Right lung (tissue), 10 donors: ENCODE results near the gene FBXO36. TPM values are rescaled to one million over a fixed set of nuclear protein-coding genes. Genes with fewer than 3 reads are reported as not detected.
"Not testable (repeated sequence)": the region's sequence is repeated elsewhere in the genome, so short reads cannot be mapped to it uniquely, and the experiment has no call there.

Source experiments
- DNase-seq, 2 donors: peaks; one replicate each; pipeline ENCODE4 v3.0.0-alpha.2; 2013
- long read RNA-seq, 8 donors: transcript quantifications; one replicate each; lab custom pipeline, GENCODE V29; 2026
- polyA plus RNA-seq, 5 donors: library from polyadenylated mRNA; unstranded; fragments of 120-200 nt; gene quantifications; one replicate each; pipeline versions ENCODE4 v1.2.1 to v1.2.3, GENCODE V29; 2013; ENCODE audit warnings: inconsistent platforms in 1 of 5, low replicate concordance in 1 of 5; ENCODE audit not compliant: insufficient read length in 5 of 5, insufficient read depth in 1 of 5

FBXO36 gene, protein sequence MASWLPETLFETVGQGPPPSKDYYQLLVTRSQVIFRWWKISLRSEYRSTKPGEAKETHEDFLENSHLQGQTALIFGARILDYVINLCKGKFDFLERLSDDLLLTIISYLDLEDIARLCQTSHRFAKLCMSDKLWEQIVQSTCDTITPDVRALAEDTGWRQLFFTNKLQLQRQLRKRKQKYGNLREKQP
- polyA plus RNA-seq = 1 to 10 TPM; 4.9 to 5.9 (median 5.5) TPM
- long read RNA-seq, donor 1, transcript FBXO36-201 (4 exons, 2,810 nt) = major isoform, 6 of 6 reads
- long read RNA-seq, donor 1, partial matches to known transcripts = 0 of 6 reads
- long read RNA-seq, donor 1, other reads (novel, unspliced or antisense) = 0 of 6 reads
- long read RNA-seq, donor 2, transcript FBXO36-201 (4 exons, 2,810 nt) = major isoform, 7 of 7 reads
- long read RNA-seq, donor 2, partial matches to known transcripts = 0 of 7 reads
- long read RNA-seq, donor 2, other reads (novel, unspliced or antisense) = 0 of 7 reads
- long read RNA-seq, donor 3, partial matches to known transcripts = 0 of 4 reads
- long read RNA-seq, donor 3, other reads (novel, unspliced or antisense) = 0 of 4 reads
- long read RNA-seq, donor 4, transcript FBXO36-201 (4 exons, 2,810 nt) = major isoform, 5 of 5 reads
- long read RNA-seq, donor 4, partial matches to known transcripts = 0 of 5 reads
- long read RNA-seq, donor 4, other reads (novel, unspliced or antisense) = 0 of 5 reads
- long read RNA-seq, donor 5, partial matches to known transcripts = 11 of 15 reads
- long read RNA-seq, donor 5, other reads (novel, unspliced or antisense) = 0 of 15 reads
- long read RNA-seq, donor 6, transcript FBXO36-201 (4 exons, 2,810 nt) = major isoform, 5 of 5 reads
- long read RNA-seq, donor 6, partial matches to known transcripts = 0 of 5 reads
- long read RNA-seq, donor 6, other reads (novel, unspliced or antisense) = 0 of 5 reads
- long read RNA-seq, donor 7, transcript FBXO36-201 (4 exons, 2,810 nt) = major isoform, 5 of 5 reads
- long read RNA-seq, donor 7, partial matches to known transcripts = 0 of 5 reads
- long read RNA-seq, donor 7, other reads (novel, unspliced or antisense) = 0 of 5 reads
- long read RNA-seq, donor 8, partial matches to known transcripts = 0 of 1 reads
- long read RNA-seq, donor 8, other reads (novel, unspliced or antisense) = 0 of 1 reads

DNA sequence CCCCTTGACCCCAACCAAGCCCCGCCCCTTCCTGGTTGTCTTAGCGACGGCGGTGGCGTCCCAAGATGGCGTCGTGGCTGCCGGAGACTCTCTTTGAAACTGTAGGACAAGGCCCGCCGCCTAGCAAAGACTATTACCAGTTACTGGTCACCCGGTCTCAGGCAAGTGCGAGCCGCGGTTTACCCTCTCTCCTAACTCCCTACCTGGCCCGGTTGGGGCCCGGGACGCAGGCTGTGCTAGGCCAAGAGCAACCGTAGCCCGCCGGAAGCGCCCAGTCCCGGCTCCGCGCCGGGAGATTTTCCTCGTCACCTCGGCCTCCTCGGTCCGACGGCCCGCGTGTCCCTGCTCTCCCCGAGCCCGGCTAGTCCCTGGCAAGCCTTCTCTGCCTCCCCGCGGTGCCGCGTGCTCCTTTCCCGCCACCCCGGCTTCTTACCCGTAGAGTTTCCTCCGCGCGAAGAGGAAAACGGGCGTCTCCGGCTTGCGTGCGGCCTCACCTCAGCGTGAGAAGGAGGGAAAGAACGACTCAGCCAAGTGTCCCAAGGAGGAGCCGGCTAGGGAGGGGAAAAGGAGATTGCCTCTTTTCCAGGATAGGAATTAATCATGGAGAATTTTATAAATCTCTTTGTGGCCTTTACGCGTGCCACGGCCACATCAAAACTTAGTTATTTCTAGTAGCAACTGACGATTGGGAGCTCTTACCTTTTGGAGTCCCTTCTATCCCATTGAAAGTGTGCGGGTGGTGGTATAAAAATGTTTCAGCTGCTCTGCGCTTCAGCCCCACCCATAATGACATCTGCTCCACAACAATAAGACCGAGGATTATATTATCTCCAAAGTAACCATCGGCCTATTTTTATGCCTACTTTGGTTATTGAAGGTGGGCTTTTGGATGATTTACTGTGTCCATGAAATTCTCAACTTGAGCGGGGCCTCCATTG lies at the start of gene FBXO36:
Gene FBXO36, plus strand, starts transcription at position 55 of the 938 bp plus-strand sequence. Its CDS starts 11 bp downstream, at position 66.
- DNase-seq = no peak

DNA sequence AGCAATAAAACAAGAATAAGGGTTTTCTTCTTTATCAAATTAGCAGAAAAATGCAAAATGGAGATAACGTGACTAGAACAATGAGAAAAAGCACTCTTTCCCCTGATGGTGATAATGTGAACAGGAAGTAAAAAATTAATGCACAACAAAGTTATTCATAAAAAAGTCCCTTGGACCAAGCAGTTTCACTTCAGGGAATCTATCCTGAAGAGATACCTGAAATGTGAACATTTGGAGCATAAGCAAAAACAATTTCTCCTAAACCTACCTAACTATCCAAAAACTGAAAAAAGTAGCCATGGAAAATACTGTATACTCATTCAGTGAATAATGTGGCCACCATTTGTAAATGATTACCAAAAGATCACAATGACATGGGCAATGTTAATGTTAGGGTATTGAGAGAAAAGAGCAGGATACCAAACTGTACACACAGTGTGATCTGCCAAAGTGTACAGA lies 49.2 kb upstream of the FBXO36 start:
- no peak for DNase-seq

DNA sequence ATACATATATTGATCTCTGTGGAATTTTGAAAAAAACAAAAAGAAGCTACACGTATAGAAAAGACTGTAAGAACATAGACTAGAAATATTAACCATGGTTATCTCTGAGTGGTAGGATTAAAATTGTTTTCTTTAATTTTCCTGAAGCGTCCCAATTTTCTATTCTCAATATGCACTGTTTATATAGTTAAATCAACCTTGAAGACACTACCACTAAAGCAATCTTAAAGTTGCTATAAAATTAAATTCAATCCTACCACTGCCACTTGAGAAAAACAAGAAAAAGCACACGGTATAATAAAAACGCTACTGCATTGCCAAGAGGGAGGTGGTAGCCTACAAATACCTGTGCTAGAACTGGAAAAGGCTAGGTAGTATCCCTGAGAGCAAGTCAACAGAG lies 47.7 kb upstream of the FBXO36 start:
- DNase-seq = no peak

DNA sequence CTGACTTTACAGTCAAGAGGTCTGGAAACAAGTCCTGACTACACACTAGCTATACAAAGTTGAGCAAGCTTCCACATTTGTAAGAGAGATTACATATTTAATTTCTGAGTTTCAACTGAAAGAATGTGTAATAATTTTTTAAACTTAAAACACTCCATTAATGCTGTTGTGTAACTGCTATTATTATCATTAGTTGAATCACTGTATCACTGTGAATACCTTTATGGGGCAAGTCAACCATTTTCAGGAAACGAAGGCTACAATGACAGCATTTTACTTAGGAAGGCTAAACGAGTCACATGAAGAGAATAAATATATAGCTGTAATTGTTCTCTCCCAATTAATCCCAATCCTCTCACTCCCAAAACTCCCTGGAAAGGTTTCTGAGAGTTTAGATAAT lies 46.8 kb upstream of the FBXO36 start:
- DNase-seq = no peak

DNA sequence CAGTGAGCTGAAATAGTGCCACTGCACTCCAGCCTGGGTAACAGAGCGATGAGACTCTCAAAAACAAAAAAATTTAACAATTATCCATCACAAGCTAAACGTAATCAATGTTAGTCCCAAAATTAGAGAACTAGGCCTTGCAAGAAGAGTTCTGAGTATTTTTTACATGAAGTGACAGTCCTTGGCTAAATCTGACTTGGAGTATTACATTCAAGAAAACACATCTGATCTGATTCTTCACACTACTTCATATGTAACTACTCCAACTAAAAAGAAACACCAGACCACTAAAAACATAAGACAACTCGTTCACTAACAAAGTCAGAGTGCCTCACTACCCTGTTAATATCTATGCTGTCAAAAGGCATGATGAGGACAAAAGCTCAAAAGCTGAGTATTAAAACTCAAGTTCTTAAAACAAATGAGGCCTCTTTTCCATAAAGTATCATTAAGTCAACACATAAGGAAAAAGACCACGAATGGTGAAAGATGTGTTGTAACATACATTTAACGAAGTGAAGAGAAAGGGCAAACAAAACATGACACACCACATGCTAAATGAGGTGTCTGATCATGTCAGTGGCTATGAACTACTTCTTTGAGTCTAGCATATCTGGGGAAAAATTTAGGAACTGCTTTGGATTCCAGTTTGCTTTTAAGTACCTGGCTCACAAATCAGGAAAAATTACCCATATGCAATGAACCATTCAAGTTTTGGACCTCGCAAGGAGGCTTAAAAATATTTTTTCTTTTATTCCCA lies 42.9 kb upstream of the FBXO36 start:
- no peak for DNase-seq

DNA sequence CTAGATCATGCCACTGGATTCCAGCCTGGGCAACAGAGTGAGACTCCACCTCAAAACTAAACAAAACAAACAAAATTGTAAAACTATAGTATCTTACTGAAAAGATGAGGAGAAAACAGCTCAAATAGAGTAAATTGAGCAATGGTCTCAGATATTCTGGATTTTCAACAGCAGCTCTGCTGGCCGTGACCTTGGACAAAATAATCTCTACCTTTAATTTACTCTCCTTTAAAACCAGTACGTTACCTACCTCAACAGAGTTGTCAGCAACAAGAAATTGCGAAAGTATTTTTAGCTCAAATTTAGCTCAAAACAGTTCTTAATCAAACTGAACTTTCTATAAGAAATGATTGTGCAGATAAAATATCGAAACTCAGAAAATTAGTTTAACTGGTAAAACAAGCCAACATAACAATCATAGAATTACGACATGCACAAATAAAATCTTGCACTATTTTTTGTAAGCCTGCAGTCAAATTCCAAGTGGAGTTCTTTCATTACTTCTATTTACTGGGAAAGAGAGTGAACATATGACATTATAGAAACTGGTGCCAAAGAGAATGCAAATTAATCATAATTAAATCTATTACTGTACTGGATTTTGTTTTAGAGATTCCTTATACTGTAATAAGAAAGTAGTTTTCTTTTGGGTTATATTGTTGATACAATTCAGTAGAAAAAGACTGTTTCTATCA lies 41.3 kb upstream of the FBXO36 start:
- no peak for DNase-seq

DNA sequence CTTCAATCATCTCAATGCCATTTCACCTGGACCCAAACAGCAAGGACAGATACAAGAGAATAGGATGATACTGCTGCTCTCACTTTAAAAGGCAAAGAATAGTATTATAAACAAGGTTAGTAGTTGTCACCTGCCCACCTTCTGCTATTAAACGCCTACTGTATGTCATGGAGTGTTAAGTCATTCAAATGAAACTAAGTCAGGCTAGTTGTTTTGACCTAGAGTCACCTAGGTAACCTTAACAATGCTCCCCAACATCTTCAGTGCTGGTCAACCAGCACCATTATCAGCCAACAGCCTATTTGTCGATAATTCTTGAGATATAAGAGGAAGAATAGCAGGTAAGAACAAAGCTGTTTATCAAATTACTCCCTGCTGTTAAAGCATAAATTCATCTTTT lies 39.7 kb upstream of the FBXO36 start:
- no peak for DNase-seq

DNA sequence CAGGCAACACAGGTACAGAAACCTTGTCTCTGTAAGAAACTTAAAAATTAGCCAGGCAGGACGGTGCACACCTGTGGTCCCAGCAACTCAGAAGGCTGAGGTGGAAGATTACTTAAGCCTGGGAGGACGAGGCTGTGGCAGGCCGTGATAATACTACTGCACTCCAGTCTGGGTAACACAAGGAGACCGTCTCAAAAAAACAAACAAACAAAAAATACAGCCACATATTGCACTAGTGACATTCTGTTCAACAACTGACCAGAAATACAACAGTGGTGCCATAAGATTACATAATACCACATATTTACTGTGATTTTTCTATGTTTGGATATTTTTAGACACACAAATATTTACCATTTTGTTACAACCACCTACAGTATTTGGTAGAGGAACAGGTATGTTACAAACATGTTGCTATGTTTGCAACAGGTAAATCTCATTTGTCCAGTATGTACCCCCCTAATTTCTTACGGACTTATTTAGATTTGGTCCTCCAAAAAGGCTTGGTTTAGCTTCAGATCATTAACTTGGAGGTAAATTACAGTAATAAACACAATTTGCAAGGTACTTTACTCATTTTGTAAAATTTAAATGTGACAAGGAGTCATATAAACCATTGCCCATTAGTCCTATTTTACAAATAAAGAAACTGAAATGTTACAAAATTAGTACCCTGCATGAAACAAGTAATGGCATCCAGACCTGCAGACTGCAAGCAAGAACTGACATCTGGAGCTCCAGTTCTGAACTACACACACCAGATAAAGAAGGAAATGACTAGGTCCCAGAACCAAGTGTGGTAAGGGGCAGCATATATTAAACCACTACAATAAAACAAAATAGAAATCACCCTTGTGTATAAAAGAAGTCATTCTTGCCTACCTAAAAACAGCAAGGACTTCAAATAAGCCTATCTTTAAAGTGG lies 37.3 kb upstream of the FBXO36 start:
- no peak for DNase-seq

DNA sequence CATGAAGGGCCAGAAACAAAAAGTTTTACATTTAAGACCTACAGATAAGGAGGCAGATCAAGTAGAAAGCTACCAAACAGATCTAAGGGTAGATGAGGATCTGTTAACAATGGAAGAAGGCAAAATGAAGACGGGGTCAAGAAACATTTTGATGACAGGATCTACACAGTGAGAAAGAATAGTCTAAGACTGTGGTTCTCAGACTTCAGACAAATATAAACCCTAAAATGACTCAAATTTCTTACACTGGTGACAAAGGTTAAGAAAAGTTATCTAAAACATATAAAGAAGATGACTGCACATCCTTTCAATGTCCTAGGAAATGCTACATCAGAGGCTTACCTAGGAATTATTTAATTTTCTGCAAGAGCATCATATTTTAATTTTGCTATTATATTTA lies 34.9 kb upstream of the FBXO36 start:
- DNase-seq = no peak

DNA sequence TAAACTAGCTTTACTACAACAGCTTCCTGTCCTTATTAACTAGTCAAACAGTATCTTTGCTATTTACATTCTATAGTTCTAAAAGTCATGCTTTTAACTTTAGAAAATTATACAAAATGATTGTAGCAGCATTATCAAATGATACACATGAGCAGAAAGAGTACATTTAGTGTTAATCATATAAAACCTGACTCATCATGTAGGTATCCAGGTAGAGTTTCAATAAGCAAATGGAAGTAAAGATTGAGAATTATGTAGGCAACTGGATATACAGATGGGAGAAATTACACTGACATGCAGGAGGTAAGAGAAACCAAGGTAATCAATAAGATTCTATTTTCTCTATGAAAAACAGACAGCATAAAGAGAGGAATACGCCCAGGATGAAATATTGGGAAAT lies 34.3 kb upstream of the FBXO36 start:
- no peak for DNase-seq

DNA sequence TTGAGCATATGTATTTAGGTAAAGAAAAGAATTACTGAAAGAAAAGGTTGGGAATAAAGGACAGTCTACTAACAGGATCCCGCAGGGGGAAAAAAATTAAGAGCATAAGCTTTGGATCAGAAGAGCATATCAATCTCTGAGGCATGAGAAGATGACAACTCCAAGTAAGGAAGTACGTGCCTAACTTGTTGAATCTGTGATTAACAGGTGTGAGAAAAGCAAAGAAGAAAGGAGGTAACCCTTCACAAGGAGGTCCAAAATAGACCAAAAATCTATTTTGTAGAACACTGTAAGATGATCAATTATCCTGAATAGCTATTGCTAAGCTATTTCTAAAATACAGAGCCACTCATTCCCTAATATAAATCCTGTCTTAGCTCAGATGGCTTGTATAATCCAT lies 33.3 kb upstream of the FBXO36 start:
- no peak for DNase-seq

DNA sequence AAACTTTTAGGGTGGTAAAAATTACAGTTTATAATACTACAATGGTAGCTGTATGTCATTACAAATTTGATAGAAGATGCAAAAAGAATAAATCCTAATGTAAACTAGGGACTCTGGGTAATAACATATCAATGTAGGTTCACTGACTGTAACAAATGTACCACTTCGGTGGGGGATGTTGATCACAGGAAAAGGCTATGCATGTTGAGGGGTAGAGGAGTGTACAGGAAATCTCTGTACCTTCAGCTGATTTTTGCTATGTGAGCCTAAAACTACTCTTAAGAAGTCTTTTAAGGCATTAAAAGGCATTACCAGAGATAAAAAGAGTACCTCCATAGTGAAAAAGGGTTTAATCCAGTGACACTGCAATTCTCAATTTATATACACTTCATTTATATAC lies 25.4 kb upstream of the FBXO36 start:
- no peak for DNase-seq

DNA sequence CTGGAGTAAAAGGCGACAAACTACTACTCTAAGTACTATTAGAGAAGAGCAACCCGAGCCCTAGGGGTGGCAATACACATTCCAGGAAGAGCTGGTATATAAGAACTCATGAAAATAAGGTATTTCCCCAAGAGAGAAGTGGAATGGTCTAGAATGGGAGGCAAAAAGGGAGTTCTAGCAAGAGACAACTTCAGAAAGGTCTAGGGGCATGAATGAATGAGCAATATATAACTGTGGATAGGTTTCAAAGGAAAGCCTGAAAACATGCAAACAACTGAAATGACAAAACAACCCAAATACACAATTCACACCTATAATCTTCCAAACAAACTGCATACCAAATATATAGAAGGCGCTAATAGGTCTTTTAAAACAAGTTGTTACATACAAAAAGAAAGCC lies 22.7 kb upstream of the FBXO36 start:
- no peak for DNase-seq

DNA sequence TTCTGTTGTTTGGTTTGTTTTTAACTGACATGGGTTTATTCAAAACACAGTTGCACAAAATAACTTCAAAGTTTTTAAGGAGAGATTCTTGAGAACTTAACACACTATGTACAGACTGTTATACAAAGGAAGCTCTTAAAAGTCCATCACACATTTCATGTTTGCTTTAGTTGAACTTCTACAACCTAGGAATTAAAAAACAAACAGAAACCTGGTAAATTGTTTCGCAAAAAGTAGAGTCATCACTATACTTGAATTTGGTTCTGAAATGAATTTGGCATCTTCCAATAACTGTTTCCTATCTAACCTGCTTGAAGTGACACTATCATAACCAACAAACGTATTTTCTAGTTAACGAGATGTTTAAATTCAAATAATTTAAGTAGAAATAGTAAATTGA lies 22.3 kb upstream of the FBXO36 start:
- DNase-seq = no peak

DNA sequence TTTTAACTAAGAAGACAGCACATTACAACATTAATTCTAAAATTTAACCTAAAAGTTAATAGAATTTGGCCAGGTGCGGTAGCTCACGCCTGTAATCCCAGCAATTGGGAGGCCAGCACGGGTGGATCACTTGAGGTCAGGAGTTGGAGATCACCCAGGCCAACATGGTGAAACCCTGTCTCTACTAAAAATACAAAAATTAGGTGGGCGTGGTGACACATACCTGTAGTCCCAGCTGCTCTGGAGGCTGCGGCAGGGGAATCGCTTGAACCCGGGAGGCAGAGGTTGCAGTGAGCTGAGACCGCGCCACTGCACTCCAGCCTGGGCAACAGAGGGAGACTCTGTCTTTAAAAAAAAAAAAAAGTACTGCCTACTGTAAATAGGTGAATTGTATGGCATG lies 21.8 kb upstream of the FBXO36 start:
- not testable (repeated sequence) for DNase-seq

DNA sequence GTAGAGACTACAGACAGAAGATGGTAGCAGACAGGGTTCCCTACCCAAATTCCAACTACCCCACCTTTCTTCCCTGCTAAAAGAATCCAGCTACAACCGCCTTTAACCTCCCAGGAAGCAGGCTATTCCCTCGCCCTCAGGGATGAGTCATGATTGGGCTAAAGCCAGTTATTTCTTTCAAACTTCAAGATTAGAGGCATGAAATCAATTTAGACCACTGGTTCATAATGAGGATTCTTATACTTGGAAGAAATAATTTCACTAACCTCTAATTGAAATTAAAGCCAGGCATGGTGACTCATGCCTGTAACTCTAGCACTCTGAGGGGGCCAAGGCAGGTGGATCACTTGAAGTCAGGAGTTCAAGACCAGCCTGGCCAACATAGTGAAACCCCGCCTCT lies 20.5 kb upstream of the FBXO36 start:
- DNase-seq = no peak

DNA sequence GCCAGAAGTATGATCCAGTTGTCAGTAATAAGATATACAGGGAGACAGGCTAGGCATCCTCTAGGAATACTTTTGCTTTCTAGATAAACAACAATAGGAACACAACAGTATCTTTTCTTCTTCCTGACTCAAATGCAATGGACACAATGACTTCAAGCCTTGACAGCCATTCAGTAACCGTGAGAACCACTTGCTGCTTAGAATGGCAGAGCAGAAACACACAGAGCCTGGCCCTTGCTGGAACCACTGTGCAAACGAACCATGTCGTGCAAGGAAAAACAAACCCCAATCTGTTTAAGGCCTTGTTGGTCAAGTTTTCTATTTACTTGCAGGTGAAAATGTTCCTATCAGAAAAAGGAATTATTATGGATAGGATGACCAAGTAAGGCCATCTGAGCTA lies 19.3 kb upstream of the FBXO36 start:
- no peak for DNase-seq

DNA sequence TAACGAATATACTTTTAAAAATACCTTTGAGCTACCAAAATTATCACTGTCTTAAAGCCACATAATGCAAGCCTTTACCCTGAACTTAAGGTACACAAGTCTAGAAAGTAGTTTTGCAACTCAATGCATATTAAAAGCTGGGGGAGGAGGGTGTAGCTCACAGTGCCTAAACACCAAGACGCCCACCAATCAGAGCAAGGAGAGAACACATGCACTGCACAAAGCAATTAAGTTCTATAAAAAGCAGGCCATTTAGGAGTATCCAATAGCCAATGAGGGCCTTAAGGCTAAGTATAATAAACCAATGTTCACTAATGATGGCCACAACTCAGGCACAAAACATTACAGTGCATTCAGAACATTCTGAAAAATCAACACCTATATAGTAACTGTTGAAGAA lies 16.7 kb upstream of the FBXO36 start:
- no peak for DNase-seq
